Keratinocyte (primary cell): ENCODE results near the gene SLC66A2. TPM values are rescaled to one million over a fixed set of nuclear protein-coding genes. Genes with fewer than 3 reads are reported as not detected.

ENCODE experiments used
- DNase-seq: peaks from one replicate; pipeline ENCODE4 v3.0.0-alpha.2; 2011; ENCODE audit warnings: low read depth, missing footprints, low spot score
- FAIRE-seq: peaks from 2 replicates; lab custom pipeline; 2011; peaks lifted over from hg19 to GRCh38; lab: Jason Lieb, UNC
- H2AFZ ChIP-seq: 2 replicates; pipeline ENCODE4 v1.6.0; 2012; ENCODE audit warnings: low read length, control low read depth, inconsistent platforms; ENCODE audit not compliant: control insufficient read depth
- H3K27ac ChIP-seq: 2 replicates; pipeline ENCODE4 v1.5.1; 2011; ENCODE audit warnings: low read length; ENCODE audit not compliant: control insufficient read depth, insufficient read depth
- H3K27me3 ChIP-seq: 3 replicates; pipeline ENCODE4 v1.6.0; 2011; ENCODE audit warnings: low read length; ENCODE audit not compliant: control insufficient read depth, insufficient read depth; ENCODE audit errors: extremely low read depth
- H3K36me3 ChIP-seq, 2 experiments: 2 replicates in 1 of 2; 3 replicates in 1 of 2; pipeline ENCODE4 v1.5.1; 2011; ENCODE audit warnings: low read length in 2 of 2, mild to moderate bottlenecking in 1 of 2; ENCODE audit not compliant: control insufficient read depth in 2 of 2, insufficient read depth in 2 of 2; ENCODE audit errors: extremely low read depth in 1 of 2
- H3K4me1 ChIP-seq: 3 replicates; pipeline ENCODE4 v1.5.1; 2011; ENCODE audit warnings: low read length; ENCODE audit not compliant: control insufficient read depth, insufficient read depth; ENCODE audit errors: extremely low read depth
- H3K4me2 ChIP-seq: 3 replicates; pipeline ENCODE4 v1.6.0; 2011; ENCODE audit warnings: low read depth, low read length; ENCODE audit not compliant: control insufficient read depth, insufficient read depth; ENCODE audit errors: extremely low read depth
- H3K4me3 ChIP-seq, 3 experiments: fragments of 200-600 bp in 1 of 3; sonication (generic) in 1 of 3; 2 replicates in 2 of 3; 3 replicates in 1 of 3; pipeline ENCODE4 v1.5.1; 2011 to 2016; ENCODE audit warnings: low read length in 3 of 3, mild to moderate bottlenecking in 3 of 3, control low read depth in 2 of 3, inconsistent platforms in 1 of 3, low read depth in 1 of 3, mixed read lengths in 1 of 3, mixed run types in 1 of 3, moderate library complexity in 1 of 3; ENCODE audit not compliant: control insufficient read depth in 2 of 3, insufficient read depth in 2 of 3; ENCODE audit errors: extremely low read depth in 1 of 3
- H3K79me2 ChIP-seq: 2 replicates; pipeline ENCODE4 v1.6.0; 2012; ENCODE audit warnings: low read length; ENCODE audit not compliant: control insufficient read depth, insufficient read depth
- H3K9ac ChIP-seq: 3 replicates; pipeline ENCODE4 v1.6.0; 2011; ENCODE audit warnings: low read length; ENCODE audit not compliant: control insufficient read depth, insufficient read depth; ENCODE audit errors: extremely low read depth
- H3K9me1 ChIP-seq: 3 replicates; pipeline ENCODE4 v1.6.0; 2011; ENCODE audit warnings: low read length; ENCODE audit not compliant: control insufficient read depth, insufficient read depth; ENCODE audit errors: extremely low read depth
- H3K9me3 ChIP-seq: 2 replicates; pipeline ENCODE4 v1.5.1; 2012; ENCODE audit warnings: low read depth, low read length; ENCODE audit not compliant: control insufficient read depth
- H4K20me1 ChIP-seq: 3 replicates; pipeline ENCODE4 v1.6.0; 2011; ENCODE audit warnings: low read length; ENCODE audit not compliant: control insufficient read depth, insufficient read depth; ENCODE audit errors: extremely low read depth
- CTCF ChIP-seq, 3 experiments: IDR thresholded peaks in 1 of 3; conservative IDR thresholded peaks in 1 of 3; optimal IDR thresholded peaks in 1 of 3; 2 replicates in 2 of 3; 3 replicates in 1 of 3; pipeline versions ENCODE3 to v1.5.1; 2011; ENCODE audit warnings: low read length in 3 of 3, mild to moderate bottlenecking in 3 of 3, moderate library complexity in 2 of 3, control low read depth in 1 of 3, inconsistent platforms in 1 of 3; ENCODE audit not compliant: insufficient read depth in 2 of 3; ENCODE audit errors: extremely low read depth in 1 of 3
- EZH2 ChIP-seq: IDR thresholded peaks from one replicate; pipeline ENCODE4 v1.6.1; 2012; ENCODE audit warnings: inconsistent platforms, mild to moderate bottlenecking, low read length, moderate library complexity
- dilution Hi-C: fragments of 300-500 bp; cut with MboI; formaldehyde crosslinking; loops from one replicate; pipeline ENCODE4 v1.7.0; 2020; ENCODE audit warnings: low sequenced_read_pairs; ENCODE audit not compliant: extremely low pct_ligation_motif_present
- polyA plus RNA-seq, 5 experiments: library from polyadenylated mRNA; depleted of rRNA in 3 of 5; stranded (reverse) in 3 of 5; stranded (forward) in 1 of 5; unstranded in 1 of 5; fragments of >200 nt; gene quantifications; 1 replicate in 1 of 5; 2 replicates in 3 of 5; 3 replicates in 1 of 5; pipeline versions ENCODE4 v1.2.1 to v1.2.3, GENCODE V29; 2011 to 2012; ENCODE audit warnings: missing spikeins in 2 of 5, low read depth in 1 of 5, low replicate concordance in 1 of 5

Gene SLC66A2
- polyA plus RNA-seq, 1 donor (not counting 4 experiments of a cell fraction or from before 2014, with no cell fraction given): 16.3 TPM

- no peak overlapping the region for H3K9ac ChIP-seq
- H3K36me3 ChIP-seq: no peaks in the 10 kb centered on the region
- no peaks in the 10 kb centered on the region for H3K9me1 ChIP-seq
- dilution Hi-C loops: no loop called here
- H3K4me3 ChIP-seq: no peak overlapping the region
- H2AFZ ChIP-seq: no peak overlapping the region
- H3K4me2 ChIP-seq: no peak overlapping the region
- DNase-seq (no peak), FAIRE-seq (no peak)
- H3K27ac ChIP-seq: no peak overlapping the region
- no peak for TF ChIP-seq EZH2
- no peak for TF ChIP-seq CTCF (optimal IDR thresholded peaks at IDR 0.05 in 1 of 3, IDR thresholded peaks at IDR 0.05 in 1 of 3, conservative IDR thresholded peaks at IDR 0.05 in 1 of 3; ENCODE audit: extremely low read depth in 1 of 3, insufficient read depth in 2 of 3, low read length in 3 of 3)
- no peaks in the 10 kb centered on the region for H3K27me3 ChIP-seq
- H3K4me1 ChIP-seq: no peaks in the 10 kb centered on the region
- H3K79me2 ChIP-seq: no peaks in the 10 kb centered on the region
- no peaks in the 10 kb centered on the region for H4K20me1 ChIP-seq
- peaks cover 38% of the 10 kb centered on the region for H3K9me3 ChIP-seq
These were observed 54.7 kb downstream of the SLC66A2 start for GRCh38 chr18:79896738-79897137.

GRCh38 chr18:79890674-79891073 lies 60.8 kb downstream of the SLC66A2 start:
- no peak for DNase-seq
- Histone ChIP-seq H3K9me1 (no peaks in the 10 kb centered on the region), H3K27ac (no peak overlapping the region), H3K4me2 (no peak overlapping the region), H3K79me2 (no peaks in the 10 kb centered on the region), H3K27me3 (no peaks in the 10 kb centered on the region), H3K4me1 (no peaks in the 10 kb centered on the region), H3K4me3 (no peak overlapping the region), H4K20me1 (no peaks in the 10 kb centered on the region), H3K9me3 (peaks cover 24% of the 10 kb centered on the region), H3K9ac (no peak overlapping the region), H2AFZ (no peak overlapping the region), H3K36me3 (no peaks in the 10 kb centered on the region)
- no peak for FAIRE-seq
- dilution Hi-C loops: no loop called here
- TF ChIP-seq CTCF (optimal IDR thresholded peaks at IDR 0.05 in 1 of 3, IDR thresholded peaks at IDR 0.05 in 1 of 3, conservative IDR thresholded peaks at IDR 0.05 in 1 of 3; ENCODE audit: extremely low read depth in 1 of 3, insufficient read depth in 2 of 3, low read length in 3 of 3) (no peak), EZH2 (no peak)
